H9 (cell line): ENCODE data around the gene IRF2. TPM values are rescaled to one million over a fixed set of nuclear protein-coding genes. Genes with fewer than 3 reads are reported as not detected.
A peak's percentile ranks its signal among the peaks of the same experiment; 100 is the strongest.

Source experiments
- DNase-seq: peaks from one replicate; pipeline ENCODE4 v3.0.0-alpha.2; 2017
- H2AFZ ChIP-seq: one replicate; pipeline ENCODE4 v1.6.1; 2013; ENCODE audit warnings: mild to moderate bottlenecking, low read length, control low read depth, moderate library complexity
- H2AK5ac ChIP-seq: 2 replicates; pipeline ENCODE4 v1.6.1; 2013; ENCODE audit warnings: low read length, control low read depth, mixed read lengths; ENCODE audit not compliant: insufficient read length
- H2BK120ac ChIP-seq: one replicate; pipeline ENCODE4 v1.6.1; 2013; ENCODE audit warnings: low read depth, mild to moderate bottlenecking, low read length, control low read depth, inconsistent platforms; ENCODE audit not compliant: poor library complexity, severe bottlenecking
- H2BK12ac ChIP-seq: 2 replicates; pipeline ENCODE4 v1.6.1; 2013; ENCODE audit warnings: low read length, control low read depth, mixed read lengths, low read depth; ENCODE audit not compliant: insufficient read length
- H2BK15ac ChIP-seq: 2 replicates; pipeline ENCODE4 v1.6.1; 2013; ENCODE audit warnings: low read depth, low read length, control low read depth
- H2BK20ac ChIP-seq: one replicate; pipeline ENCODE4 v1.6.1; 2013; ENCODE audit warnings: low read depth, mild to moderate bottlenecking, low read length, control low read depth, inconsistent platforms; ENCODE audit not compliant: poor library complexity, severe bottlenecking
- H2BK5ac ChIP-seq: 2 replicates; pipeline ENCODE4 v1.6.1; 2013; ENCODE audit warnings: low read length, control low read depth, mixed read lengths; ENCODE audit not compliant: insufficient read length
- H3K14ac ChIP-seq: 2 replicates; pipeline ENCODE4 v1.6.1; 2013; ENCODE audit warnings: low read length, control low read depth; ENCODE audit not compliant: insufficient read depth
- H3K18ac ChIP-seq: 2 replicates; pipeline ENCODE4 v1.6.1; 2013; ENCODE audit warnings: low read depth, mild to moderate bottlenecking, mixed read lengths, low read length, control low read depth; ENCODE audit not compliant: insufficient read length
- H3K23ac ChIP-seq: 2 replicates; pipeline ENCODE4 v1.6.1; 2013; ENCODE audit warnings: low read length, control low read depth, mixed read lengths, low read depth; ENCODE audit not compliant: insufficient read length
- H3K23me2 ChIP-seq: 2 replicates; pipeline ENCODE4 v1.6.1; 2013; ENCODE audit warnings: low read depth, mild to moderate bottlenecking, mixed read lengths, low read length, control low read depth; ENCODE audit not compliant: insufficient read length, poor library complexity, severe bottlenecking
- H3K27ac ChIP-seq: 2 replicates; pipeline ENCODE4 v1.5.1; 2013; ENCODE audit warnings: low read length, control low read depth, mixed read lengths, low read depth; ENCODE audit not compliant: insufficient read length
- H3K27me3 ChIP-seq: 2 replicates; pipeline ENCODE4 v1.6.1; 2013; ENCODE audit warnings: low read length, control low read depth, inconsistent platforms; ENCODE audit not compliant: insufficient read depth
- H3K4ac ChIP-seq: 2 replicates; pipeline ENCODE4 v1.6.1; 2013; ENCODE audit warnings: low read depth, mild to moderate bottlenecking, control low read depth, inconsistent platforms, low read length, moderate library complexity
- H3K4me1 ChIP-seq: 2 replicates; pipeline ENCODE4 v1.6.1; 2013; ENCODE audit warnings: low read length, control low read depth, inconsistent platforms; ENCODE audit not compliant: insufficient read depth
- H3K4me2 ChIP-seq: 2 replicates; pipeline ENCODE4 v1.6.1; 2013; ENCODE audit warnings: low read length, control low read depth, mixed read lengths; ENCODE audit not compliant: insufficient read length, insufficient read depth
- H3K56ac ChIP-seq: 2 replicates; pipeline ENCODE4 v1.6.1; 2013; ENCODE audit warnings: low read depth, mild to moderate bottlenecking, mixed read lengths, low read length, control low read depth; ENCODE audit not compliant: insufficient read length
- H3K79me1 ChIP-seq: 2 replicates; pipeline ENCODE4 v1.6.1; 2013; ENCODE audit warnings: low read depth, mild to moderate bottlenecking, moderate library complexity, low read length, control low read depth, inconsistent platforms; ENCODE audit not compliant: insufficient read depth, poor library complexity, severe bottlenecking
- H3K79me2 ChIP-seq: 2 replicates; pipeline ENCODE4 v1.6.1; 2013; ENCODE audit warnings: low read length, control low read depth, inconsistent platforms; ENCODE audit not compliant: insufficient read depth
- H3K9ac ChIP-seq: 2 replicates; pipeline ENCODE4 v1.6.1; 2013; ENCODE audit warnings: low read length, control low read depth, mixed read lengths; ENCODE audit not compliant: insufficient read length; ENCODE audit errors: extremely low read depth
- H3K9me3 ChIP-seq: one replicate; pipeline ENCODE4 v1.6.1; 2013; ENCODE audit warnings: low read depth, low read length, inconsistent platforms; ENCODE audit not compliant: control insufficient read depth
- H3T11ph ChIP-seq: one replicate; pipeline ENCODE4 v1.6.1; 2013; ENCODE audit warnings: mild to moderate bottlenecking, low read length, control low read depth, inconsistent platforms
- H4K20me1 ChIP-seq: one replicate; pipeline ENCODE4 v1.6.1; 2013; ENCODE audit not compliant: control insufficient read depth, insufficient read length, insufficient read depth
- H4K5ac ChIP-seq: 2 replicates; pipeline ENCODE4 v1.6.1; 2013; ENCODE audit warnings: low read depth, mild to moderate bottlenecking, mixed read lengths, low read length, control low read depth; ENCODE audit not compliant: insufficient read length
- H4K8ac ChIP-seq: replicated peaks from 2 replicates; pipeline ENCODE4 v1.6.1; 2013; ENCODE audit warnings: low read length, control low read depth, mixed read lengths, low read depth; ENCODE audit not compliant: insufficient read length
- H4K91ac ChIP-seq: 2 replicates; pipeline ENCODE4 v1.6.1; 2013; ENCODE audit warnings: low read depth, mild to moderate bottlenecking, moderate library complexity, mixed read lengths, low read length, control low read depth; ENCODE audit not compliant: insufficient read length
- H3K27ac Mint-ChIP-seq, 3 experiments: 2 replicates in 2 of 3; 3 replicates in 1 of 3; pipeline ENCODE4 v1.8.0; 2020 to 2021; ENCODE audit warnings: mixed read lengths in 3 of 3, mild to moderate bottlenecking in 1 of 3, moderate library complexity in 1 of 3
- H3K27me3 Mint-ChIP-seq: 2 replicates; pipeline ENCODE4 v1.8.0; 2021; ENCODE audit warnings: low read depth, mild to moderate bottlenecking, moderate library complexity, mixed read lengths
- H3K36me3 Mint-ChIP-seq, 3 experiments: 2 replicates in 2 of 3; 3 replicates in 1 of 3; pipeline ENCODE4 v1.8.0; 2020 to 2021; ENCODE audit warnings: low read depth in 3 of 3, mixed read lengths in 3 of 3; ENCODE audit not compliant: insufficient read depth in 1 of 3
- H3K4me1 Mint-ChIP-seq, 2 experiments: 2 replicates each; pipeline ENCODE4 v1.8.0; 2020; ENCODE audit warnings: mixed read lengths in 2 of 2
- H3K4me3 Mint-ChIP-seq, 2 experiments: 2 replicates in 1 of 2; 3 replicates in 1 of 2; pipeline ENCODE4 v1.8.0; 2020 to 2021; ENCODE audit warnings: mild to moderate bottlenecking in 2 of 2, mixed read lengths in 2 of 2, moderate library complexity in 1 of 2
- H3K9me3 Mint-ChIP-seq, 2 experiments: 2 replicates in 1 of 2; 3 replicates in 1 of 2; pipeline ENCODE4 v1.8.0; 2020; ENCODE audit warnings: mild to moderate bottlenecking in 2 of 2, mixed read lengths in 2 of 2, moderate library complexity in 1 of 2
- WGBS: extraction: QIAGEN DNeasy Blood & Tissue Kit; methylation state at CpG from one replicate; pipeline ENCODE4 v1.1.7; 2013; ENCODE audit warnings: missing lambda C conversion rate, low lambda C conversion rate, mixed read lengths; ENCODE audit not compliant: insufficient read length; ENCODE audit errors: extremely low coverage; 5-methylcytosine and 5-hydroxymethylcytosine counted together
- total RNA-seq: library from RNA; stranded (reverse); gene quantifications from 2 replicates; pipeline ENCODE4 v1.2.1, GENCODE V29; 2021
- TF ChIP-seq, protein P1 (sequence below): fragments of 200-600 bp; sonication (generic); conservative IDR thresholded peaks from 3 replicates; pipeline ENCODE4 v1.8.0; 2021; ENCODE audit warnings: antibody characterized with exemption, mild to moderate bottlenecking

IRF2 gene
- total RNA-seq, 1 experiment from 2014 or later: 13.5 TPM

DNA sequence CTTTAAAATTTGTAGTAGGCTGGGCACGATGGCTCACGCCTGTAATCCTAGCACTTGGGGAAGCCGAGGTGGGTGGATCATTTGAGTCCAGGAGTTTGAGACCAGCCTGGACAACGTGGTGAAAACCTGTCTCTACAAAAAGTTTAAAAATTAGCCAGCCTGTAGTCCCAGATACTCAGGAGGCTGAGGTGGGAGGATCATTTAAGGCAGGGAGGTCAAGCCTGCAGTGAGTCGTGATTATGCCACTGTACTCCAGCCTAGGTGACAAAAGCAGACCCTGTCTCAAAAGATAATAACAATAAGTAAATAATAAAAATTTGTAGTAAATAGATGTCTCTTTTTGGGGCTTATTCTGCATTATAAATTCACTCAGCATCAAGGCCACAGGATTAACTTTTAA, 118.5 kb downstream of the IRF2 start:
- no peaks in the 10 kb centered on the region for H3K79me2 ChIP-seq
- DNase-seq: peak; percentile 1
- Mint-ChIP-seq H3K27me3 (no peaks in the 10 kb centered on the region; the same call in 1 of the 2 replicates), H3K27ac (no peak overlapping the region), H3K9me3 (peaks cover 0 to 4% of the 10 kb centered on the region in 2 experiments; a peak in 2 of 5 replicates), H3K36me3 (peaks cover 0 to 6% (median 0%) of the 10 kb centered on the region in 3 experiments; a peak in 1 of 7 replicates), H3K4me1 (peaks cover 13 to 17% of the 10 kb centered on the region in 2 experiments), H3K4me3 (no peak overlapping the region)
- H2BK12ac ChIP-seq: no peak overlapping the region
- H2AK5ac ChIP-seq: no peak overlapping the region
- no peaks in the 10 kb centered on the region for H3K79me1 ChIP-seq
- H2BK5ac ChIP-seq: no peak overlapping the region
- H2AFZ ChIP-seq: no peak overlapping the region
- no peak overlapping the region for H4K5ac ChIP-seq
- H3K9ac ChIP-seq: no peak overlapping the region
- TF ChIP-seq, protein P1, sequence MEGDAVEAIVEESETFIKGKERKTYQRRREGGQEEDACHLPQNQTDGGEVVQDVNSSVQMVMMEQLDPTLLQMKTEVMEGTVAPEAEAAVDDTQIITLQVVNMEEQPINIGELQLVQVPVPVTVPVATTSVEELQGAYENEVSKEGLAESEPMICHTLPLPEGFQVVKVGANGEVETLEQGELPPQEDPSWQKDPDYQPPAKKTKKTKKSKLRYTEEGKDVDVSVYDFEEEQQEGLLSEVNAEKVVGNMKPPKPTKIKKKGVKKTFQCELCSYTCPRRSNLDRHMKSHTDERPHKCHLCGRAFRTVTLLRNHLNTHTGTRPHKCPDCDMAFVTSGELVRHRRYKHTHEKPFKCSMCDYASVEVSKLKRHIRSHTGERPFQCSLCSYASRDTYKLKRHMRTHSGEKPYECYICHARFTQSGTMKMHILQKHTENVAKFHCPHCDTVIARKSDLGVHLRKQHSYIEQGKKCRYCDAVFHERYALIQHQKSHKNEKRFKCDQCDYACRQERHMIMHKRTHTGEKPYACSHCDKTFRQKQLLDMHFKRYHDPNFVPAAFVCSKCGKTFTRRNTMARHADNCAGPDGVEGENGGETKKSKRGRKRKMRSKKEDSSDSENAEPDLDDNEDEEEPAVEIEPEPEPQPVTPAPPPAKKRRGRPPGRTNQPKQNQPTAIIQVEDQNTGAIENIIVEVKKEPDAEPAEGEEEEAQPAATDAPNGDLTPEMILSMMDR: no peak
- no peaks in the 10 kb centered on the region for H3K9me3 ChIP-seq
- H3K27ac ChIP-seq: no peak overlapping the region
- no peaks in the 10 kb centered on the region for H3K27me3 ChIP-seq
- H3K4me1 ChIP-seq: no peaks in the 10 kb centered on the region
- no peak overlapping the region for H3K4me2 ChIP-seq
- no peaks in the 10 kb centered on the region for H3K23me2 ChIP-seq
- H2BK20ac ChIP-seq: no peak overlapping the region
- H3T11ph ChIP-seq: no peak overlapping the region
- H4K8ac ChIP-seq: no peak overlapping the region
- no peak overlapping the region for H4K91ac ChIP-seq
- H3K4ac ChIP-seq: no peak overlapping the region
- H4K20me1 ChIP-seq: no peaks in the 10 kb centered on the region
- H3K56ac ChIP-seq: no peak overlapping the region
- no peak overlapping the region for H3K18ac ChIP-seq
- no CpG with 5 or more reads among the region's 5 CpGs for WGBS
- no peak overlapping the region for H3K14ac ChIP-seq
- no peak overlapping the region for H2BK15ac ChIP-seq
- no peak overlapping the region for H2BK120ac ChIP-seq
- no peak overlapping the region for H3K23ac ChIP-seq
